ENCODE measurements around the gene CELF4. TPM values are rescaled to one million over a fixed set of nuclear protein-coding genes. Genes with fewer than 3 reads are reported as not detected.

Gene CELF4
- polyA plus RNA-seq, 1 donor (not counting 4 experiments of a cell fraction or from before 2014, with no cell fraction given): not detected

DNA sequence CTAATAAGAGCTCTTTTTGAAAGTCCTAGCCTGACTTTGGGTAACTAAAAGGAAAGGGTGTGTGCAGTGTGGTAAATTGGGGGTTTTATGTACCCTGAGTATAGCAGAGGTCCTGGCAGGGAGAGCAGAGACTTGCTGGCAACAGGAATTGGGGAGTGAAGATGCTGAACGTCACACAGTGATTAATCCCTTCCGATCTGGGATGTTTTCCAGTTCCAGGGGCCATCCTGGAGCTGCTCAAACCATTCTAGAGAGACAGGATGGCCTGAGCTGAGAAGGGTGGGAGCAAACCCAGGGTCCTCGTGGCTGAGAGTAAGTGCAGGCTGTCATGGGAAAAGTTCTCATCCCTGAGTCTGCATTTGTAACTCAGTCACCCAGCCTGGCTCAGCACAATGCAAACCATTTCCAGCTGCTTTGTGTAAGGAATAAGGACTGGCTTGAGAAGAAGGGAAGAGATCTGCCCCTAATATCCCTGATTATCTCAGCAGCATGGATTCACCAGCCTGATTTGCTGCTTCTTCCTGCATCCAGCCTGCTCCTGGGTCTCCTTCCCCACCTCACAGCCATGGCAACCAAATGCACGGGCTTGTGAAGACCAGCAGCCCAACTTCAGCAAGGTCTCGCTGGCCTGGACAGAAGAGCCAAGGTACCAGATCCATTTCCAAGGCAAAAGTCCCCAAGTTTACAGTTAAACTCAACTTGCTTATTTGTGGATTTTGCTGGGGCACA is 47.1 kb upstream of the CELF4 start:
- H3K9me3 ChIP-seq (ENCODE audit: control insufficient read depth, low read depth, low read length): no peaks in the 10 kb centered on the region
- DNase-seq (ENCODE audit: low read depth, low spot score) (no peak), FAIRE-seq (no peak)
- no peaks in the 10 kb centered on the region for H3K9me1 ChIP-seq (ENCODE audit: control insufficient read depth, extremely low read depth, insufficient read depth, low read length)
- H2AFZ ChIP-seq (ENCODE audit: control insufficient read depth, low read length): no peak overlapping the region
- no peak overlapping the region for H3K4me3 ChIP-seq (ENCODE audit: control insufficient read depth in 2 of 3, extremely low read depth in 1 of 3, insufficient read depth in 2 of 3, low read depth in 1 of 3, low read length in 3 of 3)
- no peaks in the 10 kb centered on the region for H3K4me1 ChIP-seq (ENCODE audit: control insufficient read depth, extremely low read depth, insufficient read depth, low read length)
- H3K36me3 ChIP-seq (ENCODE audit: control insufficient read depth in 2 of 2, extremely low read depth in 1 of 2, insufficient read depth in 2 of 2, low read length in 2 of 2): no peaks in the 10 kb centered on the region
- no peak overlapping the region for H3K4me2 ChIP-seq (ENCODE audit: control insufficient read depth, extremely low read depth, insufficient read depth, low read depth, low read length)
- TF ChIP-seq, protein P1, sequence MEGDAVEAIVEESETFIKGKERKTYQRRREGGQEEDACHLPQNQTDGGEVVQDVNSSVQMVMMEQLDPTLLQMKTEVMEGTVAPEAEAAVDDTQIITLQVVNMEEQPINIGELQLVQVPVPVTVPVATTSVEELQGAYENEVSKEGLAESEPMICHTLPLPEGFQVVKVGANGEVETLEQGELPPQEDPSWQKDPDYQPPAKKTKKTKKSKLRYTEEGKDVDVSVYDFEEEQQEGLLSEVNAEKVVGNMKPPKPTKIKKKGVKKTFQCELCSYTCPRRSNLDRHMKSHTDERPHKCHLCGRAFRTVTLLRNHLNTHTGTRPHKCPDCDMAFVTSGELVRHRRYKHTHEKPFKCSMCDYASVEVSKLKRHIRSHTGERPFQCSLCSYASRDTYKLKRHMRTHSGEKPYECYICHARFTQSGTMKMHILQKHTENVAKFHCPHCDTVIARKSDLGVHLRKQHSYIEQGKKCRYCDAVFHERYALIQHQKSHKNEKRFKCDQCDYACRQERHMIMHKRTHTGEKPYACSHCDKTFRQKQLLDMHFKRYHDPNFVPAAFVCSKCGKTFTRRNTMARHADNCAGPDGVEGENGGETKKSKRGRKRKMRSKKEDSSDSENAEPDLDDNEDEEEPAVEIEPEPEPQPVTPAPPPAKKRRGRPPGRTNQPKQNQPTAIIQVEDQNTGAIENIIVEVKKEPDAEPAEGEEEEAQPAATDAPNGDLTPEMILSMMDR (optimal IDR thresholded peaks at IDR 0.05 in 1 of 3, IDR thresholded peaks at IDR 0.05 in 1 of 3, conservative IDR thresholded peaks at IDR 0.05 in 1 of 3; ENCODE audit: extremely low read depth in 1 of 3, insufficient read depth in 2 of 3, low read length in 3 of 3): no peak
- no peak for TF ChIP-seq EZH2 (IDR thresholded peaks at IDR 0.05; ENCODE audit: low read length)
- H3K79me2 ChIP-seq (ENCODE audit: control insufficient read depth, insufficient read depth, low read length): no peaks in the 10 kb centered on the region
- dilution Hi-C loops (cut with MboI; ENCODE audit: extremely low pct_ligation_motif_present, low sequenced_read_pairs): no loop called here
- no peaks in the 10 kb centered on the region for H4K20me1 ChIP-seq (ENCODE audit: control insufficient read depth, extremely low read depth, insufficient read depth, low read length)
- H3K9ac ChIP-seq (ENCODE audit: control insufficient read depth, extremely low read depth, insufficient read depth, low read length): no peak overlapping the region
- H3K27me3 ChIP-seq (ENCODE audit: control insufficient read depth, extremely low read depth, insufficient read depth, low read length): no peaks in the 10 kb centered on the region
- no peak overlapping the region for H3K27ac ChIP-seq (ENCODE audit: control insufficient read depth, insufficient read depth, low read length)

GRCh38 chr18:37611614-37612279 is 46.1 kb upstream of the CELF4 start:
- no peaks in the 10 kb centered on the region for H3K36me3 ChIP-seq (ENCODE audit: control insufficient read depth in 2 of 2, extremely low read depth in 1 of 2, insufficient read depth in 2 of 2, low read length in 2 of 2)
- no peaks in the 10 kb centered on the region for H4K20me1 ChIP-seq (ENCODE audit: control insufficient read depth, extremely low read depth, insufficient read depth, low read length)
- H3K4me3 ChIP-seq (ENCODE audit: control insufficient read depth in 2 of 3, extremely low read depth in 1 of 3, insufficient read depth in 2 of 3, low read depth in 1 of 3, low read length in 3 of 3): no peak overlapping the region
- no peak overlapping the region for H3K27ac ChIP-seq (ENCODE audit: control insufficient read depth, insufficient read depth, low read length)
- no peak overlapping the region for H2AFZ ChIP-seq (ENCODE audit: control insufficient read depth, low read length)
- no peaks in the 10 kb centered on the region for H3K27me3 ChIP-seq (ENCODE audit: control insufficient read depth, extremely low read depth, insufficient read depth, low read length)
- no peaks in the 10 kb centered on the region for H3K4me1 ChIP-seq (ENCODE audit: control insufficient read depth, extremely low read depth, insufficient read depth, low read length)
- TF ChIP-seq, protein P1 (optimal IDR thresholded peaks at IDR 0.05 in 1 of 3, IDR thresholded peaks at IDR 0.05 in 1 of 3, conservative IDR thresholded peaks at IDR 0.05 in 1 of 3; ENCODE audit: extremely low read depth in 1 of 3, insufficient read depth in 2 of 3, low read length in 3 of 3): no peak
- TF ChIP-seq EZH2 (IDR thresholded peaks at IDR 0.05; ENCODE audit: low read length): no peak
- no peaks in the 10 kb centered on the region for H3K9me3 ChIP-seq (ENCODE audit: control insufficient read depth, low read depth, low read length)
- H3K9me1 ChIP-seq (ENCODE audit: control insufficient read depth, extremely low read depth, insufficient read depth, low read length): no peaks in the 10 kb centered on the region
- H3K4me2 ChIP-seq (ENCODE audit: control insufficient read depth, extremely low read depth, insufficient read depth, low read depth, low read length): no peak overlapping the region
- H3K9ac ChIP-seq (ENCODE audit: control insufficient read depth, extremely low read depth, insufficient read depth, low read length): no peak overlapping the region
- FAIRE-seq: no peak
- no peaks in the 10 kb centered on the region for H3K79me2 ChIP-seq (ENCODE audit: control insufficient read depth, insufficient read depth, low read length)
- dilution Hi-C loops (cut with MboI; ENCODE audit: extremely low pct_ligation_motif_present, low sequenced_read_pairs): no loop called here
- DNase-seq (ENCODE audit: low read depth, low spot score): no peak

All from keratinocyte (primary cell).